Stomach (tissue), 9 donors: ENCODE measurements around the gene ANO7. TPM values are rescaled to one million over a fixed set of nuclear protein-coding genes. Genes with fewer than 3 reads are reported as not detected.

Source experiments
- DNase-seq, 2 donors: peaks; one replicate each; pipeline versions ENCODE4 v3.0.0 to v3.0.0-alpha.2; 2013 to 2019
- H3K27ac ChIP-seq, 5 donors: fragments of 200-600 bp in 4 of 5; sonication (generic) in 4 of 5; one replicate each; pipeline ENCODE4 v1.5.1; 2013 to 2019; ENCODE audit warnings: mild to moderate bottlenecking in 1 of 5, moderate library complexity in 1 of 5
- H3K27me3 ChIP-seq, 3 donors: fragments of 200-600 bp; sonication (generic); one replicate each; pipeline ENCODE4 v1.5.1; 2017 to 2019; ENCODE audit warnings: mixed run types in 1 of 3
- H3K36me3 ChIP-seq, 4 donors: fragments of 200-600 bp; sonication (generic); 1 replicate in 3 of 4; 2 replicates in 1 of 4; pipeline ENCODE4 v1.5.1; 2016 to 2019
- H3K4me1 ChIP-seq, 4 donors: fragments of 200-600 bp; sonication (generic); one replicate each; pipeline ENCODE4 v1.5.1; 2016 to 2019
- H3K4me3 ChIP-seq, 4 donors: fragments of 200-600 bp; sonication (generic) in 3 of 4; one replicate each; pipeline ENCODE4 v1.5.1; 2016 to 2019; ENCODE audit warnings: mild to moderate bottlenecking in 1 of 4
- H3K9me3 ChIP-seq, 4 donors: fragments of 200-600 bp; sonication (generic); one replicate each; pipeline ENCODE4 v1.5.1; 2016 to 2019
- EP300 ChIP-seq: sonication (generic); formaldehyde crosslinking; IDR thresholded peaks from one replicate; pipeline ENCODE4 v1.6.1; 2017; ENCODE audit warnings: antibody characterized with exemption
- POLR2A ChIP-seq, 4 donors: fragments of 450-650 bp; IDR thresholded peaks; one replicate each; pipeline ENCODE4 v1.6.1; 2016; ENCODE audit warnings: antibody characterized with exemption in 4 of 4, control low read depth in 2 of 4, mild to moderate bottlenecking in 1 of 4, moderate library complexity in 1 of 4
- POLR2AphosphoS5 ChIP-seq, 3 donors: sonication (generic); formaldehyde crosslinking; IDR thresholded peaks; one replicate each; pipeline ENCODE4 v1.6.1; 2016; ENCODE audit warnings: antibody characterized with exemption in 3 of 3
- WGBS, 5 donors: extraction: QIAGEN DNeasy Blood & Tissue Kit in 3 of 5; methylation state at CpG; one replicate each; pipeline versions ENCODE4 v1.1.5 to v1.1.7; 2013 to 2018; 5-methylcytosine and 5-hydroxymethylcytosine counted together
- intact Hi-C: fragments of 100-400 bp; cut with DNase I; formaldehyde crosslinking; loops from one replicate; pipeline ENCODE4 v1.15.1; 2023; ENCODE audit warnings: low total_unique reads
- polyA plus RNA-seq, 3 donors: library from polyadenylated mRNA; stranded (reverse); fragments of 200-250 nt; gene quantifications; one replicate each; pipeline ENCODE4 v1.2.3, GENCODE V29; 2013
- total RNA-seq, 5 donors: library from RNA; depleted of rRNA; stranded (reverse); fragments of >200 nt; gene quantifications; one replicate each; pipeline versions ENCODE4 v1.1.0 to v1.2.3, GENCODE V29; 2014 to 2016
- TF ChIP-seq, protein P1 (sequence below), 7 experiments: fragments of 450-650 bp in 4 of 7; fragments of 200-600 bp in 3 of 7; sonication (generic) in 3 of 7; IDR thresholded peaks; one replicate each; pipeline ENCODE4 v1.5.1; 2016 to 2019; ENCODE audit warnings: antibody characterized with exemption in 7 of 7, control low read depth in 2 of 7, mild to moderate bottlenecking in 1 of 7
- donor health status: healthy with polysubstance abuse.
- donor health status: Bipolar disorder and iron deficiency.
- donor health status: healthy.

Gene ANO7
- total and polyA plus RNA-seq, 8 donors: 0.48 to 138 (median 5.6) TPM

DNA sequence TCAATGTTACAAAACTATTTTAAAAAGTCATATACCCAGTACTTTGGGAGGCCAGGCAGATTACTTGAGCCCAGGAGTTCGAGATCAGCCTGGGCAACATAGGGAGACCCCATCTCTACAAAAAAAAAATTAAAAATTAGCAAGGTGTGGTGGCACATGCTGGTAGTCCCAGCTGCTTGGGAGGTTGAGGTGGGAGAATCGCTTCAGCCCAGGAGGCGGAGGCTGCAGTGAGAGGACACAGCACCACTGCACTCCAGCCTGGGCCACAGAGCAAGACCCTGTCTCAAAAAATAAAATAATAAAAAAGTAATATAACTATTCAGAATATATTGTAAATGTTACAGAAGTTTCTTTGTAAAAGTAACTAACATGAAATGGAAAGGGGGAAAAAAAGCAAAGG is 41.1 kb upstream of the ANO7 start:
- H3K27me3 ChIP-seq: no peaks in the 10 kb centered on the region
- no peak overlapping the region for H3K4me3 ChIP-seq
- intact Hi-C loops: no loop called here
- H3K36me3 ChIP-seq: peaks cover 2 to 5% (median 4%) of the 10 kb centered on the region in 4 donors
- peaks cover 14 to 30% (median 27%) of the 10 kb centered on the region in 4 donors for H3K4me1 ChIP-seq
- 96 to 100% (median 97%) methylated on average over 3 of the region's 3 CpGs for WGBS, 5 donors
- TF ChIP-seq POLR2AphosphoS5 (IDR thresholded peaks at IDR 0.05): no peak
- no peak for TF ChIP-seq EP300
- TF ChIP-seq POLR2A (IDR thresholded peaks at IDR 0.05): no peak
- TF ChIP-seq, protein P1, sequence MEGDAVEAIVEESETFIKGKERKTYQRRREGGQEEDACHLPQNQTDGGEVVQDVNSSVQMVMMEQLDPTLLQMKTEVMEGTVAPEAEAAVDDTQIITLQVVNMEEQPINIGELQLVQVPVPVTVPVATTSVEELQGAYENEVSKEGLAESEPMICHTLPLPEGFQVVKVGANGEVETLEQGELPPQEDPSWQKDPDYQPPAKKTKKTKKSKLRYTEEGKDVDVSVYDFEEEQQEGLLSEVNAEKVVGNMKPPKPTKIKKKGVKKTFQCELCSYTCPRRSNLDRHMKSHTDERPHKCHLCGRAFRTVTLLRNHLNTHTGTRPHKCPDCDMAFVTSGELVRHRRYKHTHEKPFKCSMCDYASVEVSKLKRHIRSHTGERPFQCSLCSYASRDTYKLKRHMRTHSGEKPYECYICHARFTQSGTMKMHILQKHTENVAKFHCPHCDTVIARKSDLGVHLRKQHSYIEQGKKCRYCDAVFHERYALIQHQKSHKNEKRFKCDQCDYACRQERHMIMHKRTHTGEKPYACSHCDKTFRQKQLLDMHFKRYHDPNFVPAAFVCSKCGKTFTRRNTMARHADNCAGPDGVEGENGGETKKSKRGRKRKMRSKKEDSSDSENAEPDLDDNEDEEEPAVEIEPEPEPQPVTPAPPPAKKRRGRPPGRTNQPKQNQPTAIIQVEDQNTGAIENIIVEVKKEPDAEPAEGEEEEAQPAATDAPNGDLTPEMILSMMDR (IDR thresholded peaks at IDR 0.05): no peak
- no peak for DNase-seq
- H3K9me3 ChIP-seq: no peaks in the 10 kb centered on the region
- no peak overlapping the region for H3K27ac ChIP-seq

GRCh38 chr2:241148239-241148638 is 40.2 kb upstream of the ANO7 start:
- Histone ChIP-seq H3K27me3 (no peaks in the 10 kb centered on the region), H3K9me3 (no peaks in the 10 kb centered on the region), H3K36me3 (peaks cover 0 to 6% (median 2%) of the 10 kb centered on the region in 4 donors), H3K27ac (no peak overlapping the region), H3K4me3 (peak overlapping the region in 2 of 4 donors; percentile 93 to 95), H3K4me1 (peaks cover 14 to 30% (median 27%) of the 10 kb centered on the region in 4 donors)
- TF ChIP-seq POLR2AphosphoS5 (IDR thresholded peaks at IDR 0.05) (no peak), EP300 (no peak), POLR2A (IDR thresholded peaks at IDR 0.05) (no peak)
- TF ChIP-seq, protein P1 (IDR thresholded peaks at IDR 0.05): no peak
- intact Hi-C loops: no loop called here
- WGBS, 5 donors: 83 to 87% (median 86%) methylated on average over 4 of the region's 4 CpGs
- no peak for DNase-seq

- Histone ChIP-seq H3K36me3 (peaks cover 0 to 13% (median 9%) of the 10 kb centered on the region in 4 donors), H3K27me3 (no peaks in the 10 kb centered on the region), H3K4me1 (peaks cover 14 to 30% (median 27%) of the 10 kb centered on the region in 4 donors), H3K27ac (peak within 1 kb of the TSS; percentile 81 to 89 (median 87)), H3K4me3 (peak within 1 kb of the TSS; percentile 72 to 95 (median 90)), H3K9me3 (no peaks in the 10 kb centered on the region)
- TF ChIP-seq, protein P1 (IDR thresholded peaks at IDR 0.05): no peak
- TF ChIP-seq POLR2A (IDR thresholded peaks at IDR 0.05): no peak
- TF ChIP-seq POLR2AphosphoS5 (IDR thresholded peaks at IDR 0.05): peak in 1 of 3 donors; percentile 48
- no peak for TF ChIP-seq EP300
- peak; percentile 96 to 98 for DNase-seq
- WGBS, 5 donors: 0% methylated on average over 16 to 88 of the region's 88 CpGs
- intact Hi-C loops: no loop called here
Observed at GRCh38 chr2:241148891-241149674, 39.4 kb upstream of the ANO7 start, which contains the start of gene PASK. Gene PASK, minus strand, starts transcription at chr2:241149472. Its CDS starts 6,440 bp downstream, at chr2:241143032.

DNA sequence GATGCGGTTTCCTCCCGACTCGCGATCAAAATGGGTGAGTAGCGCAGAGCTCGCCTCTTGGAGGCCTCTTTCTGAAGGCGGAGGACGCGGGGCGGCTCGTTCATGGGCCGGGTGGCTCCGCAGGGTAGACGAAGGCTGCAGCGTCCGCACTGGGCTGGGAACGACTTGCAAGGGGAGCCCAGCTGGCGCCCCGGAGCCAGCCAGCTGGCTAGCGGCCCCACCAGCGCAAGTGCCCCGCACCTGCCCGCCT is 38.9 kb upstream of the ANO7 start:
- intact Hi-C loops: no loop called here
- Histone ChIP-seq H3K27me3 (no peaks in the 10 kb centered on the region), H3K4me1 (peaks cover 14 to 30% (median 27%) of the 10 kb centered on the region in 4 donors), H3K36me3 (peaks cover 0 to 18% (median 14%) of the 10 kb centered on the region in 4 donors), H3K27ac (peak overlapping the region; percentile 77 to 88 (median 85)), H3K4me3 (peak overlapping the region; percentile 72 to 95 (median 90)), H3K9me3 (no peaks in the 10 kb centered on the region)
- WGBS, 5 donors: 0% methylated on average over 20 to 23 of the region's 23 CpGs; no CpG with 5 or more reads in 1 of the 5 donors
- DNase-seq: no peak
- no peak for TF ChIP-seq POLR2AphosphoS5 (IDR thresholded peaks at IDR 0.05)
- no peak for TF ChIP-seq EP300
- TF ChIP-seq, protein P1 (IDR thresholded peaks at IDR 0.05): no peak
- no peak for TF ChIP-seq POLR2A (IDR thresholded peaks at IDR 0.05)
